Cardiac muscle cell (in vitro differentiated cells and primary cell): Measurements from ENCODE around the gene GPC5. TPM values are rescaled to one million over a fixed set of nuclear protein-coding genes. Genes with fewer than 3 reads are reported as not detected.

Experiments
- DNase-seq, 2 donors: peaks; one replicate each; pipeline versions ENCODE4 v3.0.0 to v3.0.0-alpha.2; 2010 to 2017; ENCODE audit warnings: low read depth in 1 of 2, low spot score in 1 of 2
- H3K27ac ChIP-seq: fragments of 200-600 bp; sonication (generic); 2 replicates; pipeline ENCODE4 v1.5.1; 2016
- H3K27me3 ChIP-seq: fragments of 200-600 bp; sonication (generic); 2 replicates; pipeline ENCODE4 v1.6.0; 2016; ENCODE audit warnings: control low read depth
- H3K36me3 ChIP-seq: fragments of 200-600 bp; sonication (generic); 2 replicates; pipeline ENCODE4 v1.5.1; 2016; ENCODE audit warnings: control low read depth
- H3K4me1 ChIP-seq: fragments of 200-600 bp; sonication (generic); 2 replicates; pipeline ENCODE4 v1.8.1; 2017; ENCODE audit warnings: low read depth, mild to moderate bottlenecking, mixed run types
- H3K4me3 ChIP-seq: fragments of 200-600 bp; sonication (generic); 2 replicates; pipeline ENCODE4 v1.5.1; 2016; ENCODE audit warnings: mild to moderate bottlenecking
- H3K9me3 ChIP-seq: fragments of 200-600 bp; sonication (generic); 2 replicates; pipeline ENCODE4 v1.5.1; 2017; ENCODE audit warnings: low read depth, mild to moderate bottlenecking, control low read depth
- polyA plus RNA-seq: library from polyadenylated mRNA; unstranded; fragments of >200 nt; fragmentation: Nextera tagmentation; extraction: Ambion mirVana; gene quantifications from 2 replicates; pipeline ENCODE4 v1.2.1, GENCODE V29; 2016
- total RNA-seq: library from RNA; depleted of rRNA; stranded (reverse); fragments of >200 nt; gene quantifications from 2 replicates; pipeline ENCODE4 v1.2.3, GENCODE V29; 2016
- TF ChIP-seq, protein P1 (sequence below): IDR thresholded peaks from 2 replicates; pipeline ENCODE4 v1.5.1; 2012; ENCODE audit warnings: low read depth, mild to moderate bottlenecking, low read length

GPC5 gene
- total and polyA plus RNA-seq, 2 experiments from 2014 or later, result 0.97 to 3.3 TPM

- Histone ChIP-seq H3K27ac (no peak overlapping the region), H3K27me3 (no peaks in the 10 kb centered on the region), H3K4me3 (no peak overlapping the region), H3K36me3 (no peaks in the 10 kb centered on the region), H3K4me1 (no peaks in the 10 kb centered on the region), H3K9me3 (no peaks in the 10 kb centered on the region)
- DNase-seq, result no peak
- TF ChIP-seq, protein P1, sequence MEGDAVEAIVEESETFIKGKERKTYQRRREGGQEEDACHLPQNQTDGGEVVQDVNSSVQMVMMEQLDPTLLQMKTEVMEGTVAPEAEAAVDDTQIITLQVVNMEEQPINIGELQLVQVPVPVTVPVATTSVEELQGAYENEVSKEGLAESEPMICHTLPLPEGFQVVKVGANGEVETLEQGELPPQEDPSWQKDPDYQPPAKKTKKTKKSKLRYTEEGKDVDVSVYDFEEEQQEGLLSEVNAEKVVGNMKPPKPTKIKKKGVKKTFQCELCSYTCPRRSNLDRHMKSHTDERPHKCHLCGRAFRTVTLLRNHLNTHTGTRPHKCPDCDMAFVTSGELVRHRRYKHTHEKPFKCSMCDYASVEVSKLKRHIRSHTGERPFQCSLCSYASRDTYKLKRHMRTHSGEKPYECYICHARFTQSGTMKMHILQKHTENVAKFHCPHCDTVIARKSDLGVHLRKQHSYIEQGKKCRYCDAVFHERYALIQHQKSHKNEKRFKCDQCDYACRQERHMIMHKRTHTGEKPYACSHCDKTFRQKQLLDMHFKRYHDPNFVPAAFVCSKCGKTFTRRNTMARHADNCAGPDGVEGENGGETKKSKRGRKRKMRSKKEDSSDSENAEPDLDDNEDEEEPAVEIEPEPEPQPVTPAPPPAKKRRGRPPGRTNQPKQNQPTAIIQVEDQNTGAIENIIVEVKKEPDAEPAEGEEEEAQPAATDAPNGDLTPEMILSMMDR, result no peak
These were observed 222.7 kb downstream of the GPC5 start for GRCh38 chr13:91621161-91621560.

GRCh38 chr13:91621963-91622362, 223.5 kb downstream of the GPC5 start:
- DNase-seq, result no peak
- H3K27ac ChIP-seq, result no peak overlapping the region
- no peaks in the 10 kb centered on the region for H3K9me3 ChIP-seq
- no peaks in the 10 kb centered on the region for H3K4me1 ChIP-seq
- H3K27me3 ChIP-seq, result no peaks in the 10 kb centered on the region
- H3K36me3 ChIP-seq, result no peaks in the 10 kb centered on the region
- H3K4me3 ChIP-seq, result no peak overlapping the region
- TF ChIP-seq, protein P1, result no peak

DNA sequence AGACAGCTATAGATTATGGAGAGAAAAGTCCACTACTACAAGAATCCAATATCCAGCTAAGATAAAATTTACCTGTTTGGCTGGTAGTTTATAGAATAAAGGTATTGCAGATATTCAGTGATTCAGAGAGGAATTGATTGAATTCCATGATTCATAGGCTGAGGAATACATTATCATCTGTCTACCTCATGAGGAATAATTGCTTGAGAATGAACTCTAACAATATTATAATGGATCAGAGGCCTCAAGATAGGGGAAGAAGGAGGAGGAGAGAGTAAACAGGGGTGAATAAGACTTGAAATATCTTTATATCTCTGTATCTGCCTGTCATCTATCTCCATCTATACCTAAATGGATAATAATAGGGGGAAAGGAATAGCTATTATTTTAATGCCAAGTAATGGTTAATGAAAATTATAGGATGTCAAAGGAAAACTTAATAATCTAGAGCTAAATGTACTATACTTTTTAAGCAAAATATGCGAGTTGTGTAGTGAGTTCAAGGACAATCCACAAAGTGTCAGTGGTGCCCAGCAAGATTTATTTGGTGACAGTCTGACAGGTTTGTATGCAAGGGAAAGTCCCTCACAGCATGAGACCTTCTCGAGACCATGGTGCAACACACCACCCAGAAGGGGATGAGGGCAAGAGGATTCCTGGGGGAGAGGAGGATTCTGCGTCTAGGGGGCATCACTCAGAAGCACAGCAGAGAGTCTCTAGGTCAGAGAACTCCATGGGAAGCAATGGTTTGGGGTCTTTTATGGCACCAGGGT, 224.5 kb downstream of the GPC5 start:
- H3K4me3 ChIP-seq, result no peak overlapping the region
- TF ChIP-seq, protein P1, result no peak
- no peaks in the 10 kb centered on the region for H3K4me1 ChIP-seq
- H3K27ac ChIP-seq, result no peak overlapping the region
- no peaks in the 10 kb centered on the region for H3K9me3 ChIP-seq
- no peaks in the 10 kb centered on the region for H3K27me3 ChIP-seq
- no peaks in the 10 kb centered on the region for H3K36me3 ChIP-seq
- no peak for DNase-seq

GRCh38 chr13:91627952-91628739, 229.7 kb downstream of the GPC5 start:
- Histone ChIP-seq H3K9me3 (no peaks in the 10 kb centered on the region), H3K27ac (no peak overlapping the region), H3K4me3 (no peak overlapping the region), H3K4me1 (no peaks in the 10 kb centered on the region), H3K27me3 (no peaks in the 10 kb centered on the region), H3K36me3 (no peaks in the 10 kb centered on the region)
- no peak for DNase-seq
- TF ChIP-seq, protein P1, result no peak

DNA sequence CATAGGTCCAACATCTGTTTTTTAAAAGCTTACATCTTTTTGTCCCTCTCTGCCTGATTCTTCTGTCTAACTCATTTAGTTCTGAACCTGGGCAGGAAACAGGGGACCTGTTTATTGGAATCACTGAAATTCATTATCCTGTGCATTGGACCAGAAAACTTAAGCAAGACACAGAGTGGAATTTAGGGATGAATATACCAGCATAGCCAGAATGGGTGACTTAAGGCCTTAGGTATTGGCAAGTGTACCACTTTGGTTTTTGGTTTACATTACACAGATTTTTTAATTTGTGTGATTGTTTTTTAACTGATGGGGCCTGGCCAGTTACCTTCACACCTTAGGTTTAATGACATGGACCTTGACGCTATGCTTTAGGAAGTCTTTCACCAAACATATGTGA, 232.5 kb downstream of the GPC5 start:
- Histone ChIP-seq H3K4me1 (no peaks in the 10 kb centered on the region), H3K36me3 (no peaks in the 10 kb centered on the region), H3K27ac (no peak overlapping the region), H3K9me3 (no peaks in the 10 kb centered on the region), H3K27me3 (no peaks in the 10 kb centered on the region), H3K4me3 (no peak overlapping the region)
- DNase-seq, result no peak
- TF ChIP-seq, protein P1, result no peak
